Activated naive CD8-positive, alpha-beta T cell treated with anti-CD3 and anti-CD28 coated beads, Interleukin-2, amount 50 U/mL, for 24 hours (primary cell): Measurements from ENCODE around the gene APOL1.
A peak's percentile ranks its signal among the peaks of the same experiment; 100 is the strongest.
"Not testable (repeated sequence)": the region's sequence is repeated elsewhere in the genome, so short reads cannot be mapped to it uniquely, and the experiment has no call there.

Experiments used
- ATAC-seq: fragments of 150-1000 bp; cut with Tn5 transposase; one replicate; pipeline ENCODE4 v1.10.0; 2021
- DNase-seq: peaks from one replicate; pipeline ENCODE4 v3.0.0; 2021
- H3K27ac Mint-ChIP-seq: one replicate; pipeline ENCODE4 v1.8.0; 2021; ENCODE audit warnings: mild to moderate bottlenecking, mixed read lengths
- H3K27me3 Mint-ChIP-seq: one replicate; pipeline ENCODE4 v1.8.0; 2021; ENCODE audit warnings: mixed read lengths
- H3K36me3 Mint-ChIP-seq: one replicate; pipeline ENCODE4 v1.8.0; 2021; ENCODE audit warnings: low read depth, mixed read lengths
- H3K4me1 Mint-ChIP-seq: one replicate; pipeline ENCODE4 v1.8.0; 2021; ENCODE audit warnings: mixed read lengths
- H3K4me3 Mint-ChIP-seq: one replicate; pipeline ENCODE4 v1.8.0; 2021; ENCODE audit warnings: mild to moderate bottlenecking, moderate library complexity, mixed read lengths
- H3K9me3 Mint-ChIP-seq: one replicate; pipeline ENCODE4 v1.8.0; 2021; ENCODE audit warnings: mixed read lengths

APOL1 gene

DNA sequence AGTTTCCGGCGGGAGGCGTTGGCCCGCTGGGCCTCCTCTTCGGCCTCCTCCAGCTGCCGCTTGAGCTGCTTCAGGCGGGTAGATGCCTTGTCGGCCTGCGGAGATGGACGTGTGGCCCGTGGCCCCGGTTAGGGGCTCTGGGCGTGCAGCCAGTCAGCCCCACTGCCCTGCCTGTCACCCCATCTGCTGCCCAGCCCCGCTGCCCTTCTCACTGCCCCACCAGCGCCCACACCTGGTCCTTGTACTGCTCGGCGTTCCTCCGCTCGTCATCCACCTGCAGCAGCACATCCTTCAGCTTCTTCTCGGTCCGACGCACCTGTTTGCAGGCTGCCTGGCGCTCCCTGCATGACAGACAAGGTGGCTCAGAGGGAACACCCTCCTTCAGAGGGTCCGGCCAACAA is 31.2 kb downstream of the APOL1 start:
- H3K27ac Mint-ChIP-seq, result no peak overlapping the region
- peaks cover 11% of the 10 kb centered on the region for H3K4me1 Mint-ChIP-seq
- DNase-seq, result no peak
- no peak overlapping the region for H3K4me3 Mint-ChIP-seq
- no peak for ATAC-seq
- H3K9me3 Mint-ChIP-seq, result no peaks in the 10 kb centered on the region
- H3K27me3 Mint-ChIP-seq, result no peaks in the 10 kb centered on the region
- peaks cover 58% of the 10 kb centered on the region for H3K36me3 Mint-ChIP-seq

- DNase-seq (no peak), ATAC-seq (no peak)
- Mint-ChIP-seq H3K36me3 (peaks cover 64% of the 10 kb centered on the region), H3K9me3 (no peaks in the 10 kb centered on the region), H3K27me3 (no peaks in the 10 kb centered on the region), H3K4me3 (no peak overlapping the region), H3K4me1 (peaks cover 16% of the 10 kb centered on the region), H3K27ac (no peak overlapping the region)
These were observed 32.1 kb downstream of the APOL1 start for GRCh38 chr22:36285017-36285416.

- Mint-ChIP-seq H3K4me1 (peaks cover 17% of the 10 kb centered on the region), H3K27ac (no peak overlapping the region), H3K36me3 (peaks cover 62% of the 10 kb centered on the region), H3K9me3 (no peaks in the 10 kb centered on the region), H3K27me3 (no peaks in the 10 kb centered on the region), H3K4me3 (no peak overlapping the region)
- DNase-seq (no peak), ATAC-seq (no peak)
These were observed 32.6 kb downstream of the APOL1 start for GRCh38 chr22:36285545-36285944.

DNA sequence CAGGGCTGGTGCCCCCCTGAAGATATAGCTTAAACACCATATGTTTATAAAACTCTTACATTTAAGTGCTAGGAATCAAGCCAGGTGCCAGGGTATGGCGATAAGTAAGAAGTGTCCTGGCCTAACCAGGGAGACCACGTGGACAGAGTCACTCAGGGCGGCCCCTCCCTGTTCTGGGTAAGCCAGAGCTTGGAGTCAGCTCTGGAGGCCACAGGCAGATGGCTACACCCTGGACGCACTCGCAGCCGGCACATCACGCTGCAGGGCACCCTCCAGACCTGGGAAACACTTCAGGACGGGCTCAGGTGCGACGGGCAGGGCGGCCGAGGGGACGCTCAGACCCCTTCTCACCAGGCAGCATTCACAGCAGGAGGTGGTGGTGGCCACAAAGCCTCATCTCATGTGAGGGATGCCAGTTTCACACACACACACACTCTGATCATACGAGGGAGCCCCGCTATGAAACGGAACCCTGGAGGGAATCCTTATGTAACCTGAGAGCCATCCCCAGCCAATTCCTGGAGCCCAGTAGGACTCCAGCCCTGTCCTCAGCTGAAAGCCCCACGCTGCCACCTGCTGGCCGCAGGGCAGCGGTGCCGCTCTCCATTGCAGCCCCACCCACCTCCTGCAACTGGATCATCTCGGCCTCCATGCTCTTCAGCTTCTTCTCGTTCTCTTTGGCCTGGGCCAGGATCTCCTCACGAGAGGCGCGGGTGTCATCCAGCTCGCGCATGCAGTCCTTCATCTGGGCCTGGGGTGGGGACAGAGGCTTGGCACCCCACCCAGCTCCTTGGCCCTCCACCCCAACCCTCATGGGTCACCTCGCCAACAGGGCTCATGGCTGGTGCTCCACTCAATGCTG is 33.4 kb downstream of the APOL1 start:
- DNase-seq, result peak; percentile 76
- H3K27ac Mint-ChIP-seq, result peak overlapping the region; percentile 74
- peaks cover 17% of the 10 kb centered on the region for H3K4me1 Mint-ChIP-seq
- H3K9me3 Mint-ChIP-seq, result no peaks in the 10 kb centered on the region
- peak; percentile 62 for ATAC-seq
- H3K27me3 Mint-ChIP-seq, result no peaks in the 10 kb centered on the region
- H3K4me3 Mint-ChIP-seq, result peak overlapping the region; percentile 34
- peaks cover 60% of the 10 kb centered on the region for H3K36me3 Mint-ChIP-seq

DNA sequence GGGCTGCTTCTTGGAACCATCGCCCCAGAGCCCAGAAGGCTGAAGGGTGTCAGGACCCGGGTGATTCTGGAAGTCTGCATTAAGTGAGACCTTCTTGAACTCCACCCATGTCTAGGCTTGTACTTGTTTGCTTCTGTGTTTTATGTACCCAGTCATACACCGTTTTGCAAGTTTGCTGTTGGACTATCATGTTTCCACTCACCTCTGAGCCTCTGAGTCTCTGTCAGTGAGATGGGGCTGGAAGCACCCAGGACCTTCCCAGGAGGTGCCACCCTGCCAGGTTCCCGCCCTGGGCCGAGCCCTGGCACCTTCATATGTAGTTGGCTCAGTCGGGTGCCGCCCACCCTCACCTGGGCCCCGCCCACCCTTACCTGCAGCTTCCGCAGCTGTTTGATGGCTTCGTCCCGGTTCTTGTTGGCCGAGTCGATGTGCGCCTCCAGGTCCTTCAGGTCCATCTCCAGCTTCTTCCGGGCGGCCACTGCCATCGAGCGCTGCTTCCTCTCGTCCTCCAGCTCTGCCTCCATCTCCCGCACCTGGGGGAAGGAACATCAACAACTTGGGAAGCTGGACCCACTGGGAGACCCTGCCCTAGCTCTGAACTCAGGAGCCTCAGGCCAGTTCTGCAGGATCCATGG is 35.1 kb downstream of the APOL1 start:
- Mint-ChIP-seq H3K4me3 (no peak overlapping the region), H3K36me3 (peaks cover 66% of the 10 kb centered on the region), H3K9me3 (no peaks in the 10 kb centered on the region), H3K4me1 (peaks cover 24% of the 10 kb centered on the region), H3K27ac (peak overlapping the region; percentile 39), H3K27me3 (no peaks in the 10 kb centered on the region)
- no peak for DNase-seq
- no peak for ATAC-seq

DNA sequence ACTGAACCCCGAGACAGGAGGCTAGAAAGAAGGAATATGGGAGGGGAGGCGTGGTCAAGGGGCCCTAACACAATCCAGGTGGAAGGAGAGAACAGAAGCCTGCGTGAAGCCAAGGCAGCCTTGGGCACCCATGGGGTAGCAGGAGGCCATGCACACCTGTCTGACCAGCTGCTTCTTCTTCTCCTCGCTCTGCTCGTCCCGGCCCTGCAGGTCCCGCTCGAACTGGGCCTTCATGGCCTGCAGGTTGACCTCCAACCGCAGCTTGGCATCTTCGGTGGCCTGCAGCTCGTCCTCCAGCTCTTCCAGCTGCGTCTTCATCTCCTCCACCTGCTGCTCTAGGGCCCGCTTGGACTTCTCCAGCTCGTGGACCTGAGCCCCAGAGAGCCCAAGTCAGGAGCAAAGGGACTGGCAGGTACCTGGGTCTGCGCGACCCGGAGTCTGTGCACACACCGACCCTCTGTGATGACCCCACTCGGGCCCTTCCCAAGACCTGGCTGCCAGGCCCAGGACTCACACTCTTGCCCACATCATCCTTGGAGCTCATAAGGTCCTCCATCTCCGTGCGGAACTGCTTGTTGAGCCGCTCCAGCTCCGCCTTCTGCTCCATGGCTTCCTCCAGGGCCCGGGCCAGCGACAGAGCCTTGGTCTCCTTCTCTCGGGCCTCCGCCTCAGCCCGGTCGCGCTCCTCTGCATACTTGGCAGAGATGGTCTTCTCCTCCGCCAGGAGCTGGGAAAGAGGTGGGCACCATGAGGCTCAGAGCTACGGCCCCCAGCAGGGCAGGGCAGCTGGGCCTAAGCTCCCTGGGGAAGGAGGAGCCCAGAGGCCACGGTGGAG is 35.9 kb downstream of the APOL1 start:
- no peaks in the 10 kb centered on the region for H3K27me3 Mint-ChIP-seq
- DNase-seq, result no peak
- H3K4me3 Mint-ChIP-seq, result no peak overlapping the region
- ATAC-seq, result no peak
- peaks cover 24% of the 10 kb centered on the region for H3K4me1 Mint-ChIP-seq
- H3K9me3 Mint-ChIP-seq, result no peaks in the 10 kb centered on the region
- H3K27ac Mint-ChIP-seq, result peak overlapping the region; percentile 49
- peaks cover 66% of the 10 kb centered on the region for H3K36me3 Mint-ChIP-seq

DNA sequence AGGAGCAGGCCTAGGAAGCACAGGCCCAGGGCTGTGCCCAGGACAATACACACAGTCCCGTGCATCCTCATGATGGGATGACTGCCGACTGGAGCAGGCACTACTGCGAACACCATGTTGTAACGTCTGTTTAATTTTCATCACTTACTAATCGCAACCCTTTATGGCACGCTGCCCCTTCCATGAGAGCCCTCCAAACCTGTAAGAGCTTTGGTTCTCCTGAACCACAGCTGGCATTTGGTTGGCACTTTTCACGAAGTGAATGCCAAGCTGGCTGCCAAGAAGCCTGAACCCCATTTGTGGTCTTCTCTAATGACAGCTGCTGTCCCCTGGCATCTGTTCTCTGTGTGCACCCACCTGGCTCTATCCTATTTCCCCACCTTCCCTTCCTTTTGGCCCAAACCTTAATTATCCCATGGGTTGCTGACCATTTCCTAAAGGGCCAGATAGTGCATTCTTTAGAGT is 36.5 kb downstream of the APOL1 start:
- H3K4me3 Mint-ChIP-seq, result no peak overlapping the region
- no peaks in the 10 kb centered on the region for H3K27me3 Mint-ChIP-seq
- DNase-seq (no peak), ATAC-seq (no peak)
- H3K27ac Mint-ChIP-seq, result peak overlapping the region; percentile 67
- H3K36me3 Mint-ChIP-seq, result peaks cover 69% of the 10 kb centered on the region
- H3K4me1 Mint-ChIP-seq, result peaks cover 28% of the 10 kb centered on the region
- no peaks in the 10 kb centered on the region for H3K9me3 Mint-ChIP-seq

GRCh38 chr22:36289948-36290371 is 37.0 kb downstream of the APOL1 start:
- H3K4me1 Mint-ChIP-seq, result peaks cover 29% of the 10 kb centered on the region
- H3K9me3 Mint-ChIP-seq, ATAC-seq, H3K27me3 Mint-ChIP-seq, DNase-seq, H3K4me3 Mint-ChIP-seq: not testable (repeated sequence)
- peak overlapping the region; percentile 67 for H3K27ac Mint-ChIP-seq
- peaks cover 73% of the 10 kb centered on the region for H3K36me3 Mint-ChIP-seq

- peaks cover 29% of the 10 kb centered on the region for H3K4me1 Mint-ChIP-seq
- H3K27ac Mint-ChIP-seq, ATAC-seq, H3K9me3 Mint-ChIP-seq, DNase-seq, H3K27me3 Mint-ChIP-seq, H3K4me3 Mint-ChIP-seq: not testable (repeated sequence)
- H3K36me3 Mint-ChIP-seq, result peaks cover 79% of the 10 kb centered on the region
These were observed 37.6 kb downstream of the APOL1 start for GRCh38 chr22:36290391-36291075.

DNA sequence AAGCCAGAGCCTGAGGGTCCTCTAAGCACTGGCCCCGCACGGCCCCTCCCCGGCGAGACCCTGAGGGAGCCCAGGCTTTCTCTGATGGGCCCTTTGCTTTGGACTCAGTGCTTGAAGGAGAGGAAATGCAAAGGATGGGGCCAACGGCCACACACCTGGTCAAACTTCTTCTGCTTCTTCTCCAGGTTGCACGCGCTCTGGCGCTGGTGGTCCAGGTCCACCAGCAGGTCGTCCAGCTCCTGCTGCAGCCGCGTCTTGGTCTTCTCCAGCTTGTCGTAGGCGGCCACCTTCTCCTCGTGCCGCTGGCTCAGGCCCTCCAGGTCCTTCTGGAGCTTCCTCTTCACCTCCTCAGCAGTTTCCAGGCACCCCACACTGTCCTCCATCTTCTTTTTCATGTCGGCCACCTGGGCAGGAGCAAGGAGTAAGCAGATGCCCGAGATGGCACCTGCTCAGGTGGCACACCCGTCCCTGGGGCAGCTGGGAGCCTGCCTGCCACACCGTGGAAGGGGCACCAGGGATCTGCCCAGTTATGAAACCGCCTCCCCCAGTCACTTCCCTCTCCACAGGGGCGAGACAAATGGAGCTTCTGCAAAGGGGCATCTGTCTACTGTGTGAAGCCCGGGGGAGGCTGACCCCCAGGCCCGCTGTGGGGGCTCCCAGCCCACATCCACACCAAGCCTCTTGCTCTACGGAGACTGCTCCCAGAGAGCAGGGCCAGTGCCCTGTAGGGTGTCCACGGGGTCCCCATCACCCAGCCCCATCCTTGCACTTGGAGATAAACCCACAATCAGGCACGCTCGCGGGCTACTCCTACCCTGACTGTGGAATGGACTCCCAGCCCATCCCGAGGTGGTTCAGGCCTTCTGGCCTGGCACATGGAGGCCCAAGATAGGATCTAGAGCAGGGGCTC is 39.2 kb downstream of the APOL1 start:
- ATAC-seq, result peak; percentile 5
- H3K27me3 Mint-ChIP-seq, result no peaks in the 10 kb centered on the region
- no peaks in the 10 kb centered on the region for H3K9me3 Mint-ChIP-seq
- peaks cover 81% of the 10 kb centered on the region for H3K36me3 Mint-ChIP-seq
- H3K4me1 Mint-ChIP-seq, result peaks cover 26% of the 10 kb centered on the region
- H3K4me3 Mint-ChIP-seq, result no peak overlapping the region
- H3K27ac Mint-ChIP-seq, result peak overlapping the region; percentile 39
- no peak for DNase-seq

GRCh38 chr22:36292823-36293530 is 40.0 kb downstream of the APOL1 start:
- no peak overlapping the region for H3K4me3 Mint-ChIP-seq
- ATAC-seq, result no peak
- H3K36me3 Mint-ChIP-seq, result peaks cover 80% of the 10 kb centered on the region
- H3K4me1 Mint-ChIP-seq, result peaks cover 27% of the 10 kb centered on the region
- H3K27ac Mint-ChIP-seq, result peak overlapping the region; percentile 39
- no peak for DNase-seq
- H3K9me3 Mint-ChIP-seq, result no peaks in the 10 kb centered on the region
- no peaks in the 10 kb centered on the region for H3K27me3 Mint-ChIP-seq

DNA sequence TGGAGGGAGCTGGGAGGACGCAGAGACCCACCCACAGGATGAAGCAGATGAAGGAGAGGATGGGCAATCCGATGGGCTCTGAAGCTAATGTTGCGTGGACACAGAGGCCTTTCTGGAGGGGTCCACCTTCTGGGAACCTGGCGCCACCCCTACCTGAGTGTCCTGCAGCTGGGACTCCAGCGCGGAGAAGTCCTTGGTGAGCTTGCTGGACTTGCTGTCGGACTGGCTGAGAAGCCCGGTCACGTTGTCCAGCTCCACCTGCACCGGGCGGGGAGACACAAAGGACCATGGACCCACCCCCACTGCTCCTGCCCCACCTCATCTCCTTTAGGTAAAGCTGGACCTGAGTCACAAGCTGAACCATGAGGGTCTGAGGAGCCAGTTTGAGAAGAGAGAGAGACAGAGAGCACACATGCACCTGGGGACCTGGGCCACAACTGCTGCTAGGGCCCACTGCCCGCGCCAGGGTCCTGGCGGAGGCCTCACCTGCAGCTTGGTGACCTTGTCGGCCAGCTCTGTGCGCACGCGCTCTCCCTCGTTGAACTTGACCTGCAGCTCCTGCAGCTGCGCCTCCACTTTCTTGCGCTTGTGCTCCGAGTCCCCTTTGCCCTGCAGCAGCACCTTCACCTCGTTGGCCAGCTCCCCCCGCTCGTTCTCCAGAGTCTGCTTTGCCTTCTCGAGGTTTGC is 40.8 kb downstream of the APOL1 start:
- Mint-ChIP-seq H3K4me1 (peaks cover 27% of the 10 kb centered on the region), H3K9me3 (no peaks in the 10 kb centered on the region), H3K27ac (peak overlapping the region; percentile 39), H3K4me3 (no peak overlapping the region), H3K27me3 (no peaks in the 10 kb centered on the region), H3K36me3 (peaks cover 81% of the 10 kb centered on the region)
- DNase-seq (no peak), ATAC-seq (no peak)
